Tibial nerve (tissue), 4 donors: Measurements from ENCODE around the gene ADGRL3.

Source experiments
- CTCF ChIP-seq, 5 experiments: fragments of 200-600 bp in 3 of 5; fragments of 450-650 bp in 2 of 5; sonication (generic) in 3 of 5; IDR thresholded peaks; one replicate each; pipeline ENCODE4 v1.5.1; 2016 to 2019; ENCODE audit warnings: antibody characterized with exemption in 5 of 5, mild to moderate bottlenecking in 3 of 5, moderate library complexity in 2 of 5
- EP300 ChIP-seq, 2 donors: sonication (generic); formaldehyde crosslinking; IDR thresholded peaks; one replicate each; pipeline ENCODE4 v1.6.1; 2017; ENCODE audit warnings: antibody characterized with exemption in 2 of 2, mild to moderate bottlenecking in 1 of 2
- POLR2A ChIP-seq, 2 donors: fragments of 450-650 bp; IDR thresholded peaks; one replicate each; pipeline ENCODE4 v1.6.1; 2017; ENCODE audit warnings: antibody characterized with exemption in 2 of 2, mild to moderate bottlenecking in 2 of 2, moderate library complexity in 2 of 2

GRCh38 chr4:61445374-61446063, 245.4 kb downstream of the ADGRL3 start:
- no peak for TF ChIP-seq CTCF (IDR thresholded peaks at IDR 0.05)
- TF ChIP-seq POLR2A (IDR thresholded peaks at IDR 0.05) = no peak
- TF ChIP-seq EP300 (IDR thresholded peaks at IDR 0.05) = no peak
